GM19023 (cell line): ENCODE data around the gene HLCS.

Source experiments
- ATAC-seq: cut with Tn5 transposase; IDR thresholded peaks from one replicate; pipeline ENCODE4 v1.9.1; 2021; ENCODE audit warnings: mild to moderate bottlenecking, moderate library complexity; ENCODE audit not compliant: unreplicated experiment

HLCS gene

GRCh38 chr21:36985751-36986594 is 19.5 kb upstream of the HLCS start:
- ATAC-seq = no peak

GRCh38 chr21:36981977-36982700 is 15.7 kb upstream of the HLCS start:
- no peak for ATAC-seq

- ATAC-seq = no peak
Observed at GRCh38 chr21:36981049-36981391, 14.6 kb upstream of the HLCS start.

- no peak for ATAC-seq
Observed at GRCh38 chr21:36980280-36981048, 14.0 kb upstream of the HLCS start.

DNA sequence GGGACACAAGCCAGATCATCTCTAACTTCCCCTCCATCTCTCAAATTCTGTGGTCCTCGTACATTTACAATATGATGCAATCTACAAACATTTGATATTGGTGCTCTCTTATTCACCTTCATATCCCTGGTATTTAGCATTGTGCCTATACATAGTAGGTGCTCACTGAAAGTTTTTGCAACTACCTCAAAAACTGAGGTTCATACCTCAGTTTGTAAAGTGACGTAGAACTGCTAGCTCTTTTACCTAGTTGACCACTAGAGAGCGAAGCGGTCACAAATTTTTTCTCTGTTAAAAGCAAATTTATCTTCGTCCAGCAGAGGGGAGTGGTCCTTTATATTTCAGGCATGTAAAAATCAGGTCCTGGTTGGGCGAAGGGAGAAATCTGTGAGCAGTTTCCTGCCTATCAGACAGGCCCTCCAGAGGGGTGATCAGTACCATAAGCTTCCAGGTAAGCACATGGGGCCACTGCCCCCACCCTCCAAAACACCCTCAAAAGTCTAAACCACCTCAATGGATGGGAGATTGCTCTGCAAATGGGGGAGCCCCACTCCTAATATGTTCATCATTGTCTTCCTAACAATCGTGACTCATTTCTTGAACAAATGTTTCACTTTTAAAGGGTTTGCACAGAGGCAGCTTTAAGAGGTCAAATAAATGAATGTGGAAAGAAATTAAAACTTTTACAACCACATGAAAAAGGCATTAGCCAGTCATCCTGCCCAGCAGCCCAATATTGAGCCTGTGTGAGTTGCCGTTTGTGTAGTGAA is 10.6 kb upstream of the HLCS start:
- ATAC-seq = peak; percentile 61

- ATAC-seq = no peak
Observed at GRCh38 chr21:36976228-36976861, 9.9 kb upstream of the HLCS start.

DNA sequence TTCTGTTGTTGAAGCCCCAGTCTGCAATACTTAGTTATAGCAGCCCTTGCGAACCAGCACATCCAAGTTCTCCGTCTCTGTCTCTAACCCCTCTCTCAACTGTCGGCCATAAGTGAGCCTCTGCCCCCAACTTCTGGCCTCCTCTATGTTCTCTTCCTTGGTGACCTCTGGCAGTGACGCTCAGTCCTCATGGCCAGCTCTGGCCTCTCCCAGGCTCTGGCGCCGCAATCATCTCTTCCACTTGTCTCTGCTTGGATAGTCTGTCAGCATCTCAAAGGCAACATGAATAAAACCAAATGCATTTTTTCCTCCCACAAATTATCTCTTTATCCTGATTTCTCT is 8.4 kb upstream of the HLCS start:
- no peak for ATAC-seq

DNA sequence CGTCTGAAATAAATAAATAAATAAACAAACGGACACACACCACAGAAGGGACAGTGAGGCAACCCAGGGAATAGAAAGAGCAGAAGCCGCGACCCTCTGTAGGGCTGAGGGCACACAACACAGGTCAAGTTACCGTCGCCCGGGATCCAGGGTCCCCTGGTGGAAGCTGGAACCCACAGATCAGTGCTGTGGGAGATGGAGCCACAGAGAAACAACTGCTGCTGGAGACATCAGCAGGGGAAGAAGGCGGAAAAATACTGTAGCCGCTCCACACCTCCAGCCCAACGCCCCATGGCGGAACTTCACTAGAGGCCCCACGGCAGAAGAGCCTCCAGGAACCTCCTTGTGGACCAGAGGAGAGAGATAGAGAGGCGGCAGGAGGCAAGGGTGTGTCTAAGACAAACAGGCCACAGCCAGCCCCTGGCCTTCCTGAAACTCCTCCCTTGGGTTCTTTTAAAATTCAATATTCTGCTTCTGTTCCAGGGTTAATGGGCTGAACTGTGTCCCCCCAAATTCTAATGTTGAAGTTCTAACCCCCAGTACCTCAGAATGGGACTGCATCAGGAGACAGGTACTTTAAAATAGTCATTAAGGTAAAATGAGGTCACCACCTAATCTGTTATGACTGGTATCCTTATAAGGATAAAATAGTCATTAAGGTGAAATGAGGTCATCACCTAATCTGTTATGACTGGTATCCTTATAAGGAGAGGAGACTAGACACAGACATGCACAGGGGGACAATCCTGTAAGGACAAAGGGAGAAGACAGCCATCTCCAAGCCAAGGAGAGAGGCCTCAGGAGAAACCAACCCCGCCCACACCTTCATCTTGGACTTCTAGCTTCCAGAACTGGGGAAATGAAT is 7.7 kb upstream of the HLCS start:
- no peak for ATAC-seq

DNA sequence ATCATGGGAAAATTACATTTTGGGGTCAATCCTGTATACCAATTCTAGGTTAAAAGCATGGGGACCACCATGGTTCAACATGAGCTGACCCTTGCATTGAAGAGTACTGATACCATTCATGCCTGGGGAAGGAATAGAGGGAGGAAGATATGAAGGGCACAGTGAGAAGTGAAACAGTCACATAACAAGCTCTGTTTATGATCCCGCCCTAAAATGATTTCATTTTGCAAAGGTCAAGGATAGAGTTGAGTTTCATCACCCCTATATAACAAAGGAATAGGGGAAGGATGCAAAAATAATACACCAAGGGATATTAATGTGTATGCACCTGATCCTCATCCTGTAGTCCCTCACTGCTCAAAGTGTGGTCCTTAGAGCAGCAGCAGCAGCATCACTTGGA is 2.5 kb upstream of the HLCS start:
- no peak for ATAC-seq

GRCh38 chr21:36968414-36968813 is 1.9 kb upstream of the HLCS start:
- no peak for ATAC-seq

DNA sequence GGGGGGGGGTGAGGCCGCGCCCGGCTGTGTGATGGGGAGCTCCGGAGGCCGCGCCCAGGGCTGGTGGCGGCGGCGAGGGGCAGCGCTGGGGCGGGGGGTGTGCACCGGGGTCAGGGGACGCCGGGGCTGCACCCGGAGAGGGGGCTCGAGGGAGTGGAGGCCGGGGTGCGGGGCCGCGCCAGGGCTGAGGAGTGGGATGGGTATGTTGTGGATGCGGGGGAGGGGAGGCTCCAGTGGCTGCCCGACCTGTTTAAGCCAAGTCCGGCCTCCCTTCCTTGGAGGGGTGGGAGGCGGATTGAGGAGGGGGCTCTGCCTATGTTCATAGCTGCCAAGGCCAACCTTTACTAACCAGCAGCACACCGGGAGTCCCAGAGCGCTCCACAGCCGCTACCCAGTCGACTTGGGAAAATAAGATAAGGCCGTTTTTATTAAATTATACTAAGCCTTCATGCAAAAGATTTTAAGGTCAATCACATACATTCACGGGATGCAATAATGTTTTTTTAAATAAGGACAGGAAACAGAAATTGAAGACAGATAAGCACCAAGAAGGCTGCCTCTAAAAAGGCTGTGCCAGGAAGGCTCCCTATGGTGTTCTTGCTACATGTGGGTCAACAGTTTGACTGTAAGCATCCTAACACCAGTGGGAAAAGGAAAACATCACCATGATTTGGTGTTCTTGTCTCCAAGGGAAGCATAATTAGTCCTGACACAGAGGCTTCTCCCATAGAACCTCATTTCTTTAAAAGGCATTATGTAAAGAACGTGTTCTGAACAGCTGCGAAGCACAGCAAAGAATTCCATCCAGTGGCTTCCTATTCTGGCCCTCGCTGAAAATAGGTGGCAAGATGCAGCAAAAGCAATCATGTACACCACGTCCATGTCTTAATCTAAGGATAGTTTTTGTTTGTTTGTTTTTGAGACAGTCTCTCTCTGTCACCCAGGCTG is 626 bp upstream of the HLCS start:
- peak; percentile 31 for ATAC-seq

- no peak for ATAC-seq
Observed at GRCh38 chr21:36965720-36966065, 776 bp downstream of the HLCS start.

- no peak for ATAC-seq
Observed at GRCh38 chr21:36964827-36965719, 1.4 kb downstream of the HLCS start.

GRCh38 chr21:36964398-36964797 is 2.1 kb downstream of the HLCS start:
- ATAC-seq = no peak

GRCh38 chr21:36962098-36962780 is 4.2 kb downstream of the HLCS start:
- ATAC-seq = no peak

DNA sequence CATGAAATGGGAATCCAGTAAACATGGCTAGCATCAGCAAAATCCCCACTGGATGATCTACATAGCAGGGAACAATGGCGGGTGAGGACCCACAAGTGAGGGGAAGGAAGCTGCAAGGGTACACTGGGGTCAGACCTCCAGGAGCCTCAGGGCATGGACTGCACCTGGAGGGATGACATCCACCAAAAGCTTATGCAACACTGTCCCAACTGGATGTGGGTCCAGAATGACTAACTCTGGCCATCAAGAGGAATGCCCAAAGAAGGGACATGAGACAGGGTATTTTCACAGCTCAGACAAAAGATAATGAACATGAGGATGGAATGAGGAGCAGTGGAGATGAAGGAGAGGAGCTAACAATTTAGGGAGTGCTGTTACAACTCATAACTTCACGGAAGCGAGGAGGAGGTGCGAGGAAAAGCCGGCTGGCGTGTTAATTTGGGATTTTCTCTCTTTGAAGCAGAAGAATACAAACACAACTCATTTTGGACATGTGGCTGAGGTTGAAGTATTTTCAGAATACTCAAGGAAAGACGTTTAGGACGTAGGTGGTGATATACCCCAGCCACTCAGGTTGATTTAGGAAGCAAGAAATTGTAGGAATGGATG is 5.7 kb downstream of the HLCS start:
- ATAC-seq = no peak
